Measurements from ENCODE around the gene CHMP4A. TPM values are rescaled to one million over a fixed set of nuclear protein-coding genes. Genes with fewer than 3 reads are reported as not detected.

The CHMP4A gene
- total RNA-seq, 1 experiment from 2014 or later, result 56.7 TPM

DNA sequence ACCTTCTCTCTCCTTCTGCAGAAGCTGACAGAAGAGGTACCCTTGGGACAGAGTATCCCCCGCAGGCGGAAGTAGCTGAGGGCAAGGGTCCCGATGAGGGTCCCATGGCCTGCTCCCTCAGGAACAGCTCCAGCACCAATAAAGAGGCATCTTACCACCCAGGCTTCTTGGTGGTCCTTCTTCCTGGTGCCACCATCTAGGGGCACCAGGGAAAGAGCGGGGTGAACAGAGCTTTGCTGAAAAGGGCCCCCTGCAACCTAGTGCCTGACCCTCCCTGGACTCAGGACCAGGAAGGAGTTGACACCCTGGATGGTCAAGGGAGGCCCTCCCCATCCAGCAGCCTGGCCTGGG lies 52.8 kb downstream of the CHMP4A start:
- Histone ChIP-seq H3K27me3 (replicated peaks; ENCODE audit: insufficient read depth, low read depth, low read length, poor library complexity) (no peaks in the 10 kb centered on the region), H3K36me3 (ENCODE audit: insufficient read depth, low read length, poor library complexity, severe bottlenecking) (peaks cover 46% of the 10 kb centered on the region), H3K4me3 (ENCODE audit: low read depth, low read length, poor library complexity, severe bottlenecking) (no peak overlapping the region), H3K4me1 (ENCODE audit: insufficient read depth, low read length, poor library complexity, severe bottlenecking) (peaks cover 8% of the 10 kb centered on the region), H3K9me3 (ENCODE audit: low read depth, low read length, poor library complexity, severe bottlenecking) (no peaks in the 10 kb centered on the region), H3K27ac (ENCODE audit: low read depth, low read length, poor library complexity, severe bottlenecking) (no peak overlapping the region)
- POLR2A ChIA-PET (ENCODE audit: low non-redundant PET), result no interaction called here
- TF ChIP-seq, protein P1, sequence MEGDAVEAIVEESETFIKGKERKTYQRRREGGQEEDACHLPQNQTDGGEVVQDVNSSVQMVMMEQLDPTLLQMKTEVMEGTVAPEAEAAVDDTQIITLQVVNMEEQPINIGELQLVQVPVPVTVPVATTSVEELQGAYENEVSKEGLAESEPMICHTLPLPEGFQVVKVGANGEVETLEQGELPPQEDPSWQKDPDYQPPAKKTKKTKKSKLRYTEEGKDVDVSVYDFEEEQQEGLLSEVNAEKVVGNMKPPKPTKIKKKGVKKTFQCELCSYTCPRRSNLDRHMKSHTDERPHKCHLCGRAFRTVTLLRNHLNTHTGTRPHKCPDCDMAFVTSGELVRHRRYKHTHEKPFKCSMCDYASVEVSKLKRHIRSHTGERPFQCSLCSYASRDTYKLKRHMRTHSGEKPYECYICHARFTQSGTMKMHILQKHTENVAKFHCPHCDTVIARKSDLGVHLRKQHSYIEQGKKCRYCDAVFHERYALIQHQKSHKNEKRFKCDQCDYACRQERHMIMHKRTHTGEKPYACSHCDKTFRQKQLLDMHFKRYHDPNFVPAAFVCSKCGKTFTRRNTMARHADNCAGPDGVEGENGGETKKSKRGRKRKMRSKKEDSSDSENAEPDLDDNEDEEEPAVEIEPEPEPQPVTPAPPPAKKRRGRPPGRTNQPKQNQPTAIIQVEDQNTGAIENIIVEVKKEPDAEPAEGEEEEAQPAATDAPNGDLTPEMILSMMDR (conservative IDR thresholded peaks at IDR 0.05; ENCODE audit: low read depth, low read length), result no peak
- TF ChIP-seq EZH2 (IDR thresholded peaks at IDR 0.05; ENCODE audit: borderline replicate concordance, low read depth, low read length, poor library complexity, severe bottlenecking), result no peak
- CTCF ChIA-PET, result interaction anchor here (0.6 to 2.6 kb wide), 4 partner anchors 21 to 102 kb away, joined by 3 to 17 read pairs (median 5); partner anchors contain the start of genes DCAF11 and NRL
- no peak for DNase-seq (ENCODE audit: low spot score)
- intact Hi-C loops (cut with micrococcal nuclease; ENCODE audit: unreplicated experiment), result no loop called here
- BruUV-seq (replicated peaks), result no TSS peak

DNA sequence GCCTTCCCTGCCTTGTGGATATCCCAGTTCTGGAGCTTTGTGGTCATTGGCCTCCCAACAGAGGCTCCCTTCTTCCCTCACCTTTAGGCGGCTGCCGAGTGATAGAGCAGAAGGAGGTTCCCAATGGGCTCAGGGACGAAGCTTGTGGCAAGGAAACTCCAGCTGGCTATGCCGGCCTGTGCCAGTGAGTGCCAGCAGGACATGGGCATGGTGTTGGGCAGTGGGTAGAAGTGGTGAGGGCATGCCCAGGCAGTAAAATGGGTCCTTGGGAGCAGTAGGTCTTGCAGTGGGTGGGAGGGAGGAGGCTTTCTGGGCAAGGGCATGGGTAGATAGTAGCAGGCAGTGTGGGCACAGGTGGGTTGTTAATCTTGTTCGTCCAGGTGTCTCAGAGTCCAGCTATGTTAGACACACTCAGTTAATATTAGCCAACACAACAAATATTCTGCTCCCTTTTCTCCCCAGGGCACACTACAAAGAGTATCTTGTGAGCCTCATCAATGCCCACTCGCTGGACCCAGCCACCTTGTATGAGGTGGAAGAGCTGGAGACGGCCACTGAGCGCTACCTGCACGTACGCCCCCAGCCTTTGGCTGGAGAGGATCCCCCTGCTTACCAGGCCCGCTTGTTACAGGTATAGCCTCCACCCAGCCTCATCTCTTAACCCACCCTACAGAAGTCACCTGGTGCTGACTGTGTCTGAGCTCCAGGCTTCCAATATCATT lies 53.4 kb downstream of the CHMP4A start:
- ChIA-PET CTCF (interaction anchor here (2.6 kb wide), 1 partner anchor 102 kb away, joined by 17 read pairs; no protein-coding TSS in a partner anchor), POLR2A (ENCODE audit: low non-redundant PET) (interaction anchor here (0.7 to 1.2 kb wide), 2 partner anchors 95 to 251 kb away, joined by 4 to 12 read pairs; no protein-coding TSS in a partner anchor)
- Histone ChIP-seq H3K36me3 (ENCODE audit: insufficient read depth, low read length, poor library complexity, severe bottlenecking) (peaks cover 51% of the 10 kb centered on the region), H3K9me3 (ENCODE audit: low read depth, low read length, poor library complexity, severe bottlenecking) (no peaks in the 10 kb centered on the region), H3K27ac (ENCODE audit: low read depth, low read length, poor library complexity, severe bottlenecking) (no peak overlapping the region), H3K4me1 (ENCODE audit: insufficient read depth, low read length, poor library complexity, severe bottlenecking) (peaks cover 8% of the 10 kb centered on the region), H3K27me3 (replicated peaks; ENCODE audit: insufficient read depth, low read depth, low read length, poor library complexity) (no peaks in the 10 kb centered on the region), H3K4me3 (ENCODE audit: low read depth, low read length, poor library complexity, severe bottlenecking) (no peak overlapping the region)
- intact Hi-C loops (cut with micrococcal nuclease; ENCODE audit: unreplicated experiment), result no loop called here
- no peak for DNase-seq (ENCODE audit: low spot score)
- no TSS peak for BruUV-seq (replicated peaks)
- TF ChIP-seq, protein P1 (conservative IDR thresholded peaks at IDR 0.05; ENCODE audit: low read depth, low read length), result no peak
- no peak for TF ChIP-seq EZH2 (IDR thresholded peaks at IDR 0.05; ENCODE audit: borderline replicate concordance, low read depth, low read length, poor library complexity, severe bottlenecking)

Other genes starting within 250 kb of the CHMP4A start
- gene DHRS4L2, start 224.6 kb downstream of the CHMP4A start, total RNA-seq (2021), result 9.3 and 10.6 TPM in 2 replicates
- 0.49 and 1.2 TPM in 2 replicates for gene CARMIL3, start 161.5 kb downstream of the CHMP4A start, total RNA-seq (2021)
- gene CPNE6, start 141.9 kb downstream of the CHMP4A start, total RNA-seq (2021), result not detected in 2 replicates
- gene PCK2, start 119.2 kb downstream of the CHMP4A start, total RNA-seq (2021), result 16.8 and 46.3 TPM in 2 replicates
- gene DCAF11, start 98.7 kb downstream of the CHMP4A start, total RNA-seq (2021), result 45.5 and 49.1 TPM in 2 replicates
- 1.6 and 1.9 TPM in 2 replicates for gene NRL, start 98.5 kb downstream of the CHMP4A start, total RNA-seq (2021)
- 0.48 TPM in 1 of 2 replicates, not detected in the other for gene FITM1, start 82.8 kb downstream of the CHMP4A start, total RNA-seq (2021)
- 160 and 173 TPM in 2 replicates for gene PSME1, start 77.3 kb downstream of the CHMP4A start, total RNA-seq (2021)
- 36.8 and 50.4 TPM in 2 replicates for gene EMC9, start 71.9 kb downstream of the CHMP4A start, total RNA-seq (2021)
- gene PSME2, start 66.9 kb downstream of the CHMP4A start, total RNA-seq (2021), result 171 and 172 TPM in 2 replicates
- 59.9 and 62.1 TPM in 2 replicates for gene RNF31, start 66.0 kb downstream of the CHMP4A start, total RNA-seq (2021)
- gene IRF9, start 52.2 kb downstream of the CHMP4A start, total RNA-seq (2021), result 25.1 and 27.3 TPM in 2 replicates
- gene REC8, start 41.4 kb downstream of the CHMP4A start, total RNA-seq (2021), result 5.4 and 8.4 TPM in 2 replicates
- gene IPO4, start 24.7 kb downstream of the CHMP4A start, total RNA-seq (2021), result 150 and 157 TPM in 2 replicates
- 46.9 and 55.5 TPM in 2 replicates for gene TM9SF1, start 18.0 kb downstream of the CHMP4A start, total RNA-seq (2021)
- 0.70 and 0.75 TPM in 2 replicates for gene TSSK4, start 7.8 kb downstream of the CHMP4A start, total RNA-seq (2021)
- 21.3 and 22.4 TPM in 2 replicates for gene MDP1, start 2.6 kb upstream of the CHMP4A start, total RNA-seq (2021)
- 257 and 266 TPM in 2 replicates for gene NEDD8, start 18.9 kb upstream of the CHMP4A start, total RNA-seq (2021)
- 82.7 and 85.8 TPM in 2 replicates for gene GMPR2, start 19.4 kb upstream of the CHMP4A start, total RNA-seq (2021)
- 46.1 and 47.0 TPM in 2 replicates for gene TINF2, start 29.1 kb upstream of the CHMP4A start, total RNA-seq (2021)
- gene TGM1, start 49.7 kb upstream of the CHMP4A start, total RNA-seq (2021), result 1.5 and 3.5 TPM in 2 replicates
- gene RABGGTA, start 58.1 kb upstream of the CHMP4A start, total RNA-seq (2021), result 22.2 and 23.8 TPM in 2 replicates
- gene DHRS1, start 86.3 kb upstream of the CHMP4A start, total RNA-seq (2021), result 13.3 and 14.5 TPM in 2 replicates
- 34.0 and 37.1 TPM in 2 replicates for gene NOP9, start 86.4 kb upstream of the CHMP4A start, total RNA-seq (2021)
- gene CIDEB, start 94.5 kb upstream of the CHMP4A start, total RNA-seq (2021), result 0.42 TPM in 1 of 2 replicates, not detected in the other
- gene LTB4R2, start 96.7 kb upstream of the CHMP4A start, total RNA-seq (2021), result 7.6 and 9.0 TPM in 2 replicates
- gene LTB4R, start 98.0 kb upstream of the CHMP4A start, total RNA-seq (2021), result 6.6 and 8.9 TPM in 2 replicates
- 0.84 and 1.5 TPM in 2 replicates for gene ADCY4, start 121.6 kb upstream of the CHMP4A start, total RNA-seq (2021)
- not detected in 2 replicates for gene RIPK3, start 126.5 kb upstream of the CHMP4A start, total RNA-seq (2021)
- 38.1 and 69.0 TPM in 2 replicates for gene NFATC4, start 154.7 kb upstream of the CHMP4A start, total RNA-seq (2021)
- 8.6 and 17.3 TPM in 2 replicates for gene NYNRIN, start 185.5 kb upstream of the CHMP4A start, total RNA-seq (2021)
- gene CBLN3, start 216.2 kb upstream of the CHMP4A start, total RNA-seq (2021), result 0.80 and 1.4 TPM in 2 replicates
- 32.7 and 40.3 TPM in 2 replicates for gene KHNYN, start 216.5 kb upstream of the CHMP4A start, total RNA-seq (2021)
- gene SDR39U1, start 229.3 kb upstream of the CHMP4A start, total RNA-seq (2021), result 49.1 and 52.1 TPM in 2 replicates